ENCODE results near the gene CPZ.
"Not testable (repeated sequence)": the region's sequence is repeated elsewhere in the genome, so short reads cannot be mapped to it uniquely, and the experiment has no call there.

CPZ gene

GRCh38 chr4:8557151-8558076 is 35.2 kb upstream of the CPZ start:
- DNase-seq (ENCODE audit: low spot score), result no peak

DNA sequence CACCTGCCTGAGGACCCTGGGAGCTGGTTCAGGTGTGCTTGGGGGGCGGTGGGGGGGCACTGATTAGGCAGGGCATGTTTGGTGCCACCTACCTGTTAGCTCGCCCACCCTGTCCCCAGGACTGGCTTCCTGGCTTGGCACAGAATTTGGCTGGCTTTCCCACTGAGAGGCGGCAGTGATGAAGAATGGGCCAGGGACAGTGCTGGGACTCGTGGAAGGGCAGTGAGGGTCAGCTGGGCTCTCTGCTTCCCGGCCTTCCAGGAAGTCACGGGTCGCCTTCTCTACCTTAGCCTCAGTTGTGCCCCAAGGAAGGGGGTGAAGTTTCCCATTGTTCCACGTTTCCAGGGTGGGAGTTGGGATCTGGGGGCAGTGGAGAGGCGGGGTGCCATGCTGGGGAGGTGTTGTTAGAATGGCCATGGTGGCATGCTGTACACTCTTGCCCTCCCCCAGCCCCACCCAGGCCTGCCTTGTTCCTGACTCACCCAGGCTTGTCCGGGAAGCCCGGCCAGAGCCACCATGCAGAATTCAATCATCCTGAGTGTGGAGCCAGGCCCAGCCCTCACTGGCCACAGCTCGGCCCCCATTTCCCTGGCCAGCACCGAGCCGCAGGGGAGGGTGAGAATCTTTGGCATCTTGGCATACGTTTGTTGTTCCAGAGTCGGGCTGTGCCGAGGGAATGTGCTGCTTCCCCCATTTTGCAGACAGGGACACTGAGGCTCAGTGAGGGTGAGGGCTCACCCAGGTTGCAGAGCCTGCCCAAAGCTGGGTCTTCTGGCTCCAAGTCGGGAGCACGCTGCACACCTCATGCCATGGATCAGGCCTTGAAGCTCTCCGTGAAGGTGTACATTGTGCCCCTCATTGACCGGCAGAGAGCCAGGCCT is 34.2 kb upstream of the CPZ start:
- no peak for DNase-seq (ENCODE audit: low spot score)

GRCh38 chr4:8559011-8559410 is 33.6 kb upstream of the CPZ start:
- DNase-seq (ENCODE audit: low spot score), result no peak

GRCh38 chr4:8559524-8560264 is 32.9 kb upstream of the CPZ start:
- DNase-seq (ENCODE audit: low spot score), result no peak

DNA sequence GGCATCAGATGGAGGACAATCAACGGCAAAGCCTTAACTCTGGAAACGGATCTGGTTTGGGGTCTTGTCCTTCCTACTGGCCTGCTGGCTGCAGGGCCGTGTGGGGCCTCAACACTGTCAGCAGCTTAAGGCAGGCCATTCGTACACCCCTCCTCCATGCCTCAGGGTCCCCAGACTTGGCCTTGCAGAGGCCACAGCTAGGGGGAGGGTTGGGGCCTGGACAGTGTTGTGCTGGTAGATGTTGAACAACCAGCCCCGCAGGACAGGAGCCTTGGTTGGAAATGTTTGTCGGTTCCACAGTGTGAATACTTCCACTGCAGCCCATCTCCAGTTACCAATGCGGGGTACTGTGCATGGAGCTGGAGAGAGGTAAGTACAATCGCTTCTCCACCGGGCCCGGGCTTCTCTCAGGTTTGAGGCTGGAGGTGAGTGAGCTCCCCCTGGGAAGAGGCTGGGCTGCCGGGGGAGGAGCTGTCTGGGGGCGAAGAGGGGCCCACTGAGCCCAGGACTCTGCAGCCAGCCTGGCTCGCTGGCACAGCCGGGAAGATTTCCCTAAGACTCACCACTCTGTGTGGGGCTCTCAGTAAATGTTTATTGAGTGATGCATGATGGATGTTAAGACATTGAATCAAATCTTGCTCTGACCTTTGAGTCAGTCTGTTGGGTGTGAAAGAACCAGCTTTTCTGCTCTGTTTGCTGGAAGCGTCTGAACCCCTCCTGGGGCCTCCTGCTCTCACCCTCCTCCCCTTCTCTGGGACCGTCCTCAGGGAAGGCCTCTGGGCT is 32.1 kb upstream of the CPZ start:
- DNase-seq (ENCODE audit: low spot score), result no peak

DNA sequence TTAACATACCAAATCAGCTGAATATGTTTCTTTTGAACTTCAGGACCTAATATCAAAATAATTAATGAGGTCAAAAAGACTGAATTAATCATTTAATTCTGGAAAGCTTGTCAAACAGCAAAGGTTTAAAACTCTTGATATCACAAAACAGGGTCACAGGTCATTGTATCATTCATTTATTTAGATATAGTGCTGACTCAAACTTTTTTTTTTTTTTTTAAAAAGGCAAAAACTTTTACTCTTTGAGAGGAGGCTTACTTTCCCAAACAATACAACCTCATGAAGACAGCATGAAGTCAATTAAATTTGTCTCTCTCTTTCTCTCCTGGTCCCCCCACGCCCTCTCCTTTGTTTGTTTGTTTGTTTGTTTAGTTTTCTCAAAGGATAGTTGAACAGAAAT is 28.0 kb upstream of the CPZ start:
- no peak for DNase-seq (ENCODE audit: low spot score)

DNA sequence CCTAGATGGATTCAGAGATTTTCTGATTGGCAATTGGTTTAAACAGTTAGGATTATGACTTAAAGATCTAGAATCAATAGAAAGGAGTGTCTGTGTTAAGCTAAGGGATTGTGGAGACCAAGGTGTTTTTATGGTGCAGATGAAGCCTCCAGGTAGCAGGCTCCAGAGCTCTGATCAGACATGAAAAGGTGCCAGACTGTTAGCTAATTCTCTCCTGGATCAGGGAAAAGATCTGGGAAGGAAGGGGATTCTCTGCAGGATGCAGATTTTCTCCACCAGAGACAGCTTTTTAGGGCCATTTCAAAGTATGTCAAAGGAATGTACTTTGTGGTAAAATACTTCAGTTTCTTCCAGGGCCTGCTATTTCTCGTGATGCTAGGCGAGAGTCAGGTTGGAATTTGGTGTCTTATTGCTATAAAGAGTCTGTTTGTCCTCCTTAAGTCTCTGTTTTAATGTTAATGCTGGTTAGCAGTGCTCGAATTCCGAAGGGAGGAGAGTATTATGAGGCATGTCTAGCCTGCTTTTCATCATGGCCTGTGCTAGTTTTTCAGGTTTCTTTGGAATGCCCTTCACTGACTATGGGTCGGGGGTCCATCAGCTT is 24.4 kb upstream of the CPZ start:
- no peak for DNase-seq (ENCODE audit: low spot score)

DNA sequence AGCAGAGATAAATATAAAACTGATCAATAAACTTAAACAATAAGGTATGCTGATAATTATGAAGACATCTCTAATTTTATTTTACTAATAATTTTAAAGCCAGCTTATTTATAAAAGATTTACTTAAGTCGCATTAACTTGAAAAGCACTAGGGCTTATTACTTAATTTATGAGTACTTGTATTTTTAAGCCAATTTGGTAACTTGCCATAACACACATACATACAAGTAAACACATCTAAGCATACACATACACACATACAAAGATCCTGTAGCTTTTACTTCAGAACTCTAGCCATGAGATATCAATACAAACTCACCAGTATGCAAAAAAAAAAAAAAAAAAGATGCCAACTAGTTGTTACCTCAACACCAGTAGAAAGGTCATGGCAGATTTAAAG is 22.4 kb upstream of the CPZ start:
- DNase-seq (ENCODE audit: low spot score), result no peak

GRCh38 chr4:8571702-8572685 is 20.6 kb upstream of the CPZ start:
- DNase-seq (ENCODE audit: low spot score), result no peak

DNA sequence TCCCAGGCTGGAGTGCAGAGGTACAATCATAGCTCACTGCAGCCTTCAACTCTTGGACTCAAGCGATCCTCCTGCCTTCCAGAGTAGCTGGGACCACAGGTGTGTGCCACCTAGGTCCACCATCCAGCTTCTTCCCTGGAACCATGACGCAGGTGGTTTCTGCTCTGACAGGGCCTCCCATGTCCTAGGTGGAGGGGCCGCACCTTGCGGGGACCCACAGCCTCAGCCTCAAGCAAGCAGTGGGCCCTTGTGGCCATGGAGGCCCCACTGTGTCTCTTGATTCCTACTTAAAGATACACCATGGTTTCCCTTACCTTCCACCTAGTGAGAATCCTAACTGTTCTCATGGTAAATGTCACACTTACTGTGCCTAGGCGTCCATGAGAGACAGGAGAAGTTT is 19.3 kb upstream of the CPZ start:
- no peak for DNase-seq (ENCODE audit: low spot score)

DNA sequence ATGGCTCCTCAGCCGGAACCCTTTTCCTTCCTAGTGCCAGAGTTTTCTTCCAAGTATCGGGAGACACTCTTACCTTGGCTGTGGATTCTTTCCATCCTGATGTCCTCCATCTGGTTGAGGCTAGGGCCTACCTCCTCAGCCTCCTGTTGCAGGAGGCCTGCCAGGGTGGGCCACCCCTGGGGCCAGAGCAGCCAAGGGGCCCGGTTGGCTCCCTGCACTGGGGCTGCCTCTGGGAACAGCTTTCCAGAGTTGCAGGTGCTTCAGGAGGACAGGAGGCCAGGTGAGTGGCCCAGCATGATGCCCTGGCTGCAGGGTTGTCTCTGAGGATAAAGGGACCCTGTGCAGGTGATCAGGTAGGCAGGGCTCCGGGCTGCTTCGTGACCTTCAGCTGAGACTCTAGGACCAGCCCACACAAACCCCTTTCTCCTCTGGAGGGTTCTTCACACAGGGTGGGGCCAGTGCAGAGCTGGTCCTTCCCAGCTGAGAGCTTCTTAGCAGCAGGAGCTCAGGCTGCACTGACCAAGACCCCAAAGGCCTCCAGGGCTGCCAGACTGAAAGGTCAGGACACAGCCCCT is 17.7 kb upstream of the CPZ start:
- DNase-seq (ENCODE audit: low spot score), result no peak

DNA sequence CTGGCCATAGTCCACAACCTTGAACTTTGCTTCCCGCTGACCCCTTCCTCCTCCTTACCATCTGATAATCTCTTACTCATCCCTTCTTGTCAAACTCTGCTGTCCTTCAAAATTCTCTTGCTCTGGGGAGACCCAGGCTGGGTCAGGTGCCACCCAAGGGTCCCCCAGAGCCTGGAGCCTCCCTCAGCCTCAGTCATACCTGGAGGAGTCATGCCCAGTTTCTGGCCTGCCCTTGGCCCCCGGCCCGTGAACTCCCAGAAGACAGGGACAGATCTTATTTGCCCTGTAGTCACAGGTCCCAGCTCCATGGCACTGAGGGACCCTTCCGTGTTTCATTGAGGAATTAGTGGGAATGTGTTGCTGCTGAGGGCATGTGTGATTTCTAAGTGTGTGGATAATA is 17.1 kb upstream of the CPZ start:
- no peak for DNase-seq (ENCODE audit: low spot score)

GRCh38 chr4:8576591-8576990 is 16.0 kb upstream of the CPZ start:
- DNase-seq (ENCODE audit: low spot score), result not testable (repeated sequence)

DNA sequence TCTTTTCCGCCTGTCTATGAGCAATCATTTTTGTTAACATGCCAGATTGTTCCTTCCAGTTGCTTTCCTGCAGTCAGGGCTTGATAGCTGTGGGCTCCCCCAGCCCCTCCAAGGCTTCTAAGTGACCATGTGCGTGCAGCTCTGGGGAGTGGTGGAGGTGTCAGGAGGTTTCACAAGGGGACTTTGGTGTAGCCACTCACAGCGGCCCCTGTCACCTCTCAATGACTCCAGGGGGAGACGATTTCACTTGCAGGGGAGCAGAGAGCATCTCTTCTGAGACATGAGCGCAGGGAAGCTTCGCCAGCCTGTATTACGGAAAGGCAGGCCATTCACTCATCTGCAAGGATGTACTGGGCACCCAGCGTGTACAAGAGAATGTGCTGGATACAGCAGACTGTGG is 15.5 kb upstream of the CPZ start:
- DNase-seq (ENCODE audit: low spot score), result no peak

DNA sequence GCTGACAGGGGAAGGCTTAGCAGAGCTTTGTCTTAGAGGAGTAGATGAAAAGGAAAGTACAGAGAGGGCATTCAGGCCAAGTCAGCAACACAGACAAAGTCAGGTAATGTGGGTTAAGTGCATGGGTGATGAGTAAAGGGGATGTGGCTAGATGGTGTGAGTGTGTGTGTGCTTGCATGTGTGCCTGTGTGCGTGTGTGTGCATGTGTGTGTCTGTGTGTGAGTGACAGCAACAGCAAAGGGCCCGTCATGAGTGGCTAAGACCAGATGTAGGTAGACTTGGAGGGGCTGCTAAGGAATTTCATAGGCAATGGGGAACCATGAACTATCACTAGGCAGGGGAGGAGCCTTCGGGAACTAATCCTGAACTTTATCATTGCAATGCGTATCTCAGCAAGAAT is 14.6 kb upstream of the CPZ start:
- DNase-seq (ENCODE audit: low spot score), result no peak

DNA sequence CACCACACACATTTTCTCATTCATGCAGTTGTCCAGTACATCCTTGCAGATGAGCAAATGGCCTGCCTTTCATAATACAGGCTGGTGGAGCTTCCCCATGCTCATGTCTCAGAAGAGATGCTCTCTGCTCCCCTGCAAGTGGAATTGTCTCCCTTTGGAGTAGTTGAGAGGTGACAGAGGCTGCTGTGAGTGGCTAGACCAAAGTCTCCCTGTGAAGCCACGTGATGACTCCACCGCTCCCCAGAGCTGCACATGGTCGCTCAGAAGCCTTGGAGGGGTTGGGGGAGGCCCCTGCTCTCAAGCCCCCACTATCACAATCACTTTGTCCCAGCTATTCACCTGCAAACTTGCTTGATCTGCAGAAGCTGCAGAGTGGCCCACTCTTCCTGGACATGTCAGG is 13.8 kb upstream of the CPZ start:
- DNase-seq (ENCODE audit: low spot score), result no peak

GRCh38 chr4:8579526-8580320 is 12.8 kb upstream of the CPZ start:
- no peak for DNase-seq (ENCODE audit: low spot score)

DNA sequence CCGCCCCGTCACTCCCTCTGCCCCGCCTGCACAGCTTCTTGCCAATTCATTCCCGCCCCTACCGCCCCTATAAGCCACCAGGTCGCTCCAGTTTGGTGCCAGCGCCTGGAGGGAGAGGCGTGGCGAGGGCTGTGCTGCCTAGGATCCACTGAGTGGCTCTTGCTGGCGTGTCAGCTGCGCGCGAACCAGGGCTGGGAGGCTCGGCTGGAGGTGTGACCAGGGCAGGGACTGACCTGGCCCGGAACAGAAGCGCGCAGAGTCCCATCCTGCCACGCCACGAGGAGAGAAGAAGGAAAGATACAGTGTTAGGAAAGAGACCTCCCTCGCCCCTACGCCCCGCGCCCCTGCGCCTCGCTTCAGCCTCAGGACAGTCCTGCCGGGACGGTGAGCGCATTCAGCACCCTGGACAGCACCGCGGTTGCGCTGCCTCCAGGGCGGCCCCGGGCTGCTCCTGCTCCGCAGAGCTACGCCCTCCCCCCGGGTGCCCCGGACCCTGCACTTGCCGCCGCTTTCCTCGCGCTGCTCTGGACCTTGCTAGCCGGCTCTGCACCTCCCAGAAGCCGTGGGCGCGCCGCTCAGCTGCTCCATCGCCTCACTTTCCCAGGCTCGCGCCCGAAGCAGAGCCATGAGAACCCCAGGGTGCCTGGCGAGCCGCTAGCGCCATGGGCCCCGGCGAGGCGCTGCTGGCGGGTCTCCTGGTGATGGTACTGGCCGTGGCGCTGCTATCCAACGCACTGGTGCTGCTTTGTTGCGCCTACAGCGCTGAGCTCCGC is 12.1 kb upstream of the CPZ start, which contains the start of gene GPR78:
TSS of gene GPR78 (plus strand) at position 72 of the 773 bp plus-strand sequence. CDS start at position 663, 591 bp downstream.
- DNase-seq (ENCODE audit: low spot score), result no peak
